Panc1 (cell line): ENCODE measurements around the gene ORC6.

Experiments used
- TF ChIP-seq, protein P1 (sequence below): fragments of 450-650 bp; IDR thresholded peaks from 2 replicates; pipeline ENCODE4 v1.5.1; 2017; ENCODE audit warnings: mild to moderate bottlenecking
- TF ChIP-seq, protein P2 (sequence below), 2 experiments: IDR thresholded peaks; 2 replicates each; pipeline ENCODE4 v1.6.1; 2011 to 2012; ENCODE audit warnings: low read depth in 2 of 2, control low read depth in 1 of 2, low read length in 1 of 2, mild to moderate bottlenecking in 1 of 2, moderate library complexity in 1 of 2; ENCODE audit not compliant: insufficient read depth in 1 of 2

DNA sequence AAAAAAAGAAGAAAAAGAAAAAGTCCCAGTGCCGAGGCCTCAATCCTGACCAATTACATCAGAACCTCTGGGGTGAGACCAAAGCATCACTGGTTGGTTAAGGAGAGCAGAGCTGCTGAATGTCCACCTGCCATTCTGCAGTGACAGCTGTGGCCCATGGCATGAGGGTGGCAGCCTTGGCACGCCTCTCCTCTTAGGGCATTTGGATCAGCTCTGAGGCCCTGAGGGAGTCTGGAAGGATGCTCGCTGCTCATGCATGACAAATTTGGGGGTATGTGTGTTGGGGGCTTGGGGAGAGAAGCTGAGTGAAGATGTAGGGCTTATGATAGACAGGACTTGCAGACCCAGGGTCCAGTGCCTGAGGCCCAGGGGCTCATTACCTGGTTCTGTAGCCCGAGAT lies 32.4 kb downstream of the ORC6 start:
- TF ChIP-seq, protein P1, sequence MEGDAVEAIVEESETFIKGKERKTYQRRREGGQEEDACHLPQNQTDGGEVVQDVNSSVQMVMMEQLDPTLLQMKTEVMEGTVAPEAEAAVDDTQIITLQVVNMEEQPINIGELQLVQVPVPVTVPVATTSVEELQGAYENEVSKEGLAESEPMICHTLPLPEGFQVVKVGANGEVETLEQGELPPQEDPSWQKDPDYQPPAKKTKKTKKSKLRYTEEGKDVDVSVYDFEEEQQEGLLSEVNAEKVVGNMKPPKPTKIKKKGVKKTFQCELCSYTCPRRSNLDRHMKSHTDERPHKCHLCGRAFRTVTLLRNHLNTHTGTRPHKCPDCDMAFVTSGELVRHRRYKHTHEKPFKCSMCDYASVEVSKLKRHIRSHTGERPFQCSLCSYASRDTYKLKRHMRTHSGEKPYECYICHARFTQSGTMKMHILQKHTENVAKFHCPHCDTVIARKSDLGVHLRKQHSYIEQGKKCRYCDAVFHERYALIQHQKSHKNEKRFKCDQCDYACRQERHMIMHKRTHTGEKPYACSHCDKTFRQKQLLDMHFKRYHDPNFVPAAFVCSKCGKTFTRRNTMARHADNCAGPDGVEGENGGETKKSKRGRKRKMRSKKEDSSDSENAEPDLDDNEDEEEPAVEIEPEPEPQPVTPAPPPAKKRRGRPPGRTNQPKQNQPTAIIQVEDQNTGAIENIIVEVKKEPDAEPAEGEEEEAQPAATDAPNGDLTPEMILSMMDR: no peak
- TF ChIP-seq, protein P2, sequence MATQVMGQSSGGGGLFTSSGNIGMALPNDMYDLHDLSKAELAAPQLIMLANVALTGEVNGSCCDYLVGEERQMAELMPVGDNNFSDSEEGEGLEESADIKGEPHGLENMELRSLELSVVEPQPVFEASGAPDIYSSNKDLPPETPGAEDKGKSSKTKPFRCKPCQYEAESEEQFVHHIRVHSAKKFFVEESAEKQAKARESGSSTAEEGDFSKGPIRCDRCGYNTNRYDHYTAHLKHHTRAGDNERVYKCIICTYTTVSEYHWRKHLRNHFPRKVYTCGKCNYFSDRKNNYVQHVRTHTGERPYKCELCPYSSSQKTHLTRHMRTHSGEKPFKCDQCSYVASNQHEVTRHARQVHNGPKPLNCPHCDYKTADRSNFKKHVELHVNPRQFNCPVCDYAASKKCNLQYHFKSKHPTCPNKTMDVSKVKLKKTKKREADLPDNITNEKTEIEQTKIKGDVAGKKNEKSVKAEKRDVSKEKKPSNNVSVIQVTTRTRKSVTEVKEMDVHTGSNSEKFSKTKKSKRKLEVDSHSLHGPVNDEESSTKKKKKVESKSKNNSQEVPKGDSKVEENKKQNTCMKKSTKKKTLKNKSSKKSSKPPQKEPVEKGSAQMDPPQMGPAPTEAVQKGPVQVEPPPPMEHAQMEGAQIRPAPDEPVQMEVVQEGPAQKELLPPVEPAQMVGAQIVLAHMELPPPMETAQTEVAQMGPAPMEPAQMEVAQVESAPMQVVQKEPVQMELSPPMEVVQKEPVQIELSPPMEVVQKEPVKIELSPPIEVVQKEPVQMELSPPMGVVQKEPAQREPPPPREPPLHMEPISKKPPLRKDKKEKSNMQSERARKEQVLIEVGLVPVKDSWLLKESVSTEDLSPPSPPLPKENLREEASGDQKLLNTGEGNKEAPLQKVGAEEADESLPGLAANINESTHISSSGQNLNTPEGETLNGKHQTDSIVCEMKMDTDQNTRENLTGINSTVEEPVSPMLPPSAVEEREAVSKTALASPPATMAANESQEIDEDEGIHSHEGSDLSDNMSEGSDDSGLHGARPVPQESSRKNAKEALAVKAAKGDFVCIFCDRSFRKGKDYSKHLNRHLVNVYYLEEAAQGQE (IDR thresholded peaks at IDR 0.05; ENCODE audit: insufficient read depth in 1 of 2, low read depth in 2 of 2, low read length in 1 of 2): no peak
